ENCODE results near the gene KRT35.

GRCh38 chr17:41464173-41464572 lies 16.8 kb downstream of the KRT35 start:
- no peak for TF ChIP-seq EZH2 (IDR thresholded peaks at IDR 0.05; ENCODE audit: insufficient read depth, low read length)
- TF ChIP-seq CTCF (IDR thresholded peaks at IDR 0.05; ENCODE audit: insufficient read depth, low read depth, low read length), result no peak

Data from astrocyte (in vitro differentiated cells and primary cell).